ENCODE data around the gene RTP1.
A peak's percentile ranks its signal among the peaks of the same experiment; 100 is the strongest.

The RTP1 gene

GRCh38 chr3:187181454-187182170 lies 15.7 kb upstream of the RTP1 start:
- Histone ChIP-seq H3K4me1 (ENCODE audit: insufficient read depth, low read length) (peaks cover 45% of the 10 kb centered on the region), H3K9me3 (ENCODE audit: insufficient read depth, low read depth, low read length) (no peaks in the 10 kb centered on the region), H3K9ac (ENCODE audit: low read depth, low read length) (peak overlapping the region; percentile 37), H3K27me3 (ENCODE audit: insufficient read depth, low read length) (no peaks in the 10 kb centered on the region), H3K36me3 (ENCODE audit: insufficient read depth, low read depth, low read length) (no peaks in the 10 kb centered on the region), H3K27ac (ENCODE audit: low read length) (no peak overlapping the region), H3K4me3 (ENCODE audit: low read length) (no peak overlapping the region)

DNA sequence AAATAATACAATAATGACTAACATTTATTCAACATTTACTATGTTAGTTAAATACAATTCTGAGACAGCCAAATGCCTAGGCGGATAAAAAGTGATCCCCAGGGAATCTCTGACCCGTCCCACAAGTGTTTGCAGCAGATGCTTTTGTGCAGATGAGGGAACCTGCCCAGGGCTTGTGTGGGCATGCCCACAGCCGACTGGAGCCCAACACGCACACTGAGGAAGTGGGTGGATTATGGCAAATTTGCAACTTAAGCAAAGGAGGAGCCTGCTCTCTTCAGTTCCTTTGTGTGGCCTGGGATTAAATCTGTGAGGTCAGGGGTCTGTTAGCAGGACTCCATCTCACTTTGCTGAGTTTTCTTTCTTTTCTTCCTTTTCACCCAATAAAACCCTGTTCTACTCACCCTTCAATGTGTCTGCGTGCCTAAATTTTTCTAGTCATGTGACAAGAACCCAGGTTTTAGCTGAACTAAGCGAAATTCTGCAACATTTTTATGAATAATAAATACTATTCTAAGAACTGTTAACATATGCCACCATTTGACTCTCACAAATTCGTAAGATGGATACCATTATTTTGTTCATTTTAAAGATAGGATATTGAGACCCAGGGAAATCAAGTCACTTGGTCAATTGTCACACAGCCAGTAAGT lies 13.9 kb upstream of the RTP1 start:
- Histone ChIP-seq H3K27ac (ENCODE audit: low read length) (peak overlapping the region; percentile 71), H3K4me1 (ENCODE audit: insufficient read depth, low read length) (peaks cover 56% of the 10 kb centered on the region), H3K4me3 (ENCODE audit: low read length) (no peak overlapping the region), H3K36me3 (ENCODE audit: insufficient read depth, low read depth, low read length) (no peaks in the 10 kb centered on the region), H3K9me3 (ENCODE audit: insufficient read depth, low read depth, low read length) (no peaks in the 10 kb centered on the region), H3K27me3 (ENCODE audit: insufficient read depth, low read length) (no peaks in the 10 kb centered on the region), H3K9ac (ENCODE audit: low read depth, low read length) (peak overlapping the region; percentile 22; the same call in 1 of the 2 replicates)

DNA sequence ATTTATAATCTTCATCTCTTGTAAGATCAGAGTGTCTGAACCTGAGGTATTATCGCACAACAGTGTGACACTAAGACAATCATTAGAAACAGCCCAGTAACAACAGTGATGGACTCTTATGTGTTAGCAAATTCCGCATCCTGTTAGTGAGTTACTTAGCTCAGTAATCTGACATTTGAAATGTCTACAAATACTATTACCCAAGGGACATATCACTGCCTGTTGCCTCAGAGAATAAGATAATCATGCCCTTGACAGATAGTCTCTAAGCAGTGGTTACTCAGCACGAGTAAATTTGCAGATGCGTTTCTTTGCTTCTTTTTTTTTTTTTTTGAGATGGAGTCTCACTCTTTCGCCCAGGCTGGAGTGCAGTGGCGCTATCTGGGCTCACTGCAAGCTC lies 13.4 kb upstream of the RTP1 start:
- Histone ChIP-seq H3K9me3 (ENCODE audit: insufficient read depth, low read depth, low read length) (no peaks in the 10 kb centered on the region), H3K4me3 (ENCODE audit: low read length) (no peak overlapping the region), H3K27ac (ENCODE audit: low read length) (no peak overlapping the region), H3K9ac (ENCODE audit: low read depth, low read length) (peak overlapping the region; percentile 22; the same call in 1 of the 2 replicates), H3K36me3 (ENCODE audit: insufficient read depth, low read depth, low read length) (no peaks in the 10 kb centered on the region), H3K27me3 (ENCODE audit: insufficient read depth, low read length) (no peaks in the 10 kb centered on the region), H3K4me1 (ENCODE audit: insufficient read depth, low read length) (peaks cover 56% of the 10 kb centered on the region)

DNA sequence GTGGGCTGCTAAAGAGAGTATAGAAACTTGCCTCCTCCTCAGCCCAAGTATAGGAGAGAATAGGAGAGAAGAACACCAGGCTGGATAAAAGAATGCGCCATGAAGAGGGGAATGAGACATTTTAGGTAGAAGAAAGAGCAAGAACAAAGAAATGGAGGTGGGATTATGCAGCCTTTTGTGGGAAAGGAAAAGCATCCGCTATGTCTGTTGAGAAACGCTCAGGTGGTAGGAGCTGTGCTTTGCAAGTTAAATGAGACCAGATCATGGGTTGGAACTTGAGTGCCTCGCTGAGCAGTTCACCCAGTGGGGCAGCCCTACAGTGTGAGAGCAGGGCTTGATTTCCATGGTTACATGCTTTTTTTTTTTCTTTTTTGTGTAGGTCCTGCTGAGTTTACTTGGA lies 11.5 kb upstream of the RTP1 start:
- H3K27ac ChIP-seq (ENCODE audit: low read length) = no peak overlapping the region
- H3K36me3 ChIP-seq (ENCODE audit: insufficient read depth, low read depth, low read length) = no peaks in the 10 kb centered on the region
- H3K9me3 ChIP-seq (ENCODE audit: insufficient read depth, low read depth, low read length) = no peaks in the 10 kb centered on the region
- H3K9ac ChIP-seq (ENCODE audit: low read depth, low read length) = peak overlapping the region; percentile 66; the same call in 1 of the 2 replicates
- peaks cover 56% of the 10 kb centered on the region for H3K4me1 ChIP-seq (ENCODE audit: insufficient read depth, low read length)
- no peaks in the 10 kb centered on the region for H3K27me3 ChIP-seq (ENCODE audit: insufficient read depth, low read length)
- peak overlapping the region; percentile 34; the same call in 1 of the 2 replicates for H3K4me3 ChIP-seq (ENCODE audit: low read length)

- Histone ChIP-seq H3K4me3 (ENCODE audit: low read length) (peak overlapping the region; percentile 6; the same call in 1 of the 2 replicates), H3K9ac (ENCODE audit: low read depth, low read length) (peak overlapping the region; percentile 1; the same call in 1 of the 2 replicates), H3K4me1 (ENCODE audit: insufficient read depth, low read length) (peaks cover 53% of the 10 kb centered on the region), H3K9me3 (ENCODE audit: insufficient read depth, low read depth, low read length) (no peaks in the 10 kb centered on the region), H3K27me3 (ENCODE audit: insufficient read depth, low read length) (no peaks in the 10 kb centered on the region), H3K36me3 (ENCODE audit: insufficient read depth, low read depth, low read length) (no peaks in the 10 kb centered on the region), H3K27ac (ENCODE audit: low read length) (no peak overlapping the region)
Measured at GRCh38 chr3:187186375-187186774, 10.9 kb upstream of the RTP1 start.

DNA sequence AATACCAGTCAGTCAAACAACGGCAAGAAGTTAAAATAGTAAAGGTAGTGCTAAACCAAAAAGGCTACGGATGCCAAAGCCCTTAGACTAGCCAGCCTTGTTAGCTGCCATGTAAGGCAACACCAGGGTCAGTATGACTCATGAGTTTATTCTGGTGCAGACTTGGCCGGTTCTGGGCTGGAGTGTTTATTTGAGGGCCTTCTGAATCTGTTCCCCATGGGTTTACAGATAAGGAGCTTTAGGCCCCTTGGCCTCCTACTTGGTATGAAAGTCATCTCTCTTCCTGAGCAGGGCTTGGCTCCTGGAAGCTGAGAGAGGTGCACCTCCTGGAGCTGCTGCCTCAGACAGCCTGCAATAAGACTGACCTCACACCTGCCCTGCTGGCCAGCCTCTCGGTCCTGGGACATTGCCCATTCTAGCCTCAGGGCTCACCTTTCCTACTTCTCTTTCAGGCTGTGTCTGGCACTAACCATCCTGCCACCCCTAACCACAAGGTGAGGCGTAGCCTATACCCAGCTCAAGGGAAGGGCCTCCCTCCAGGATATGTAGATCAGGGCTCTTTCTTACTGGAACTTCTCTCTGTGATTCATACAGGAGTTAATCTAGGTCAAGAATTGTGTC lies 10.4 kb upstream of the RTP1 start:
- no peaks in the 10 kb centered on the region for H3K9me3 ChIP-seq (ENCODE audit: insufficient read depth, low read depth, low read length)
- no peaks in the 10 kb centered on the region for H3K27me3 ChIP-seq (ENCODE audit: insufficient read depth, low read length)
- no peaks in the 10 kb centered on the region for H3K36me3 ChIP-seq (ENCODE audit: insufficient read depth, low read depth, low read length)
- H3K9ac ChIP-seq (ENCODE audit: low read depth, low read length) = peak overlapping the region; percentile 1; the same call in 1 of the 2 replicates
- H3K4me1 ChIP-seq (ENCODE audit: insufficient read depth, low read length) = peaks cover 48% of the 10 kb centered on the region
- H3K27ac ChIP-seq (ENCODE audit: low read length) = no peak overlapping the region
- H3K4me3 ChIP-seq (ENCODE audit: low read length) = no peak overlapping the region

GRCh38 chr3:187188931-187189330 lies 8.4 kb upstream of the RTP1 start:
- no peaks in the 10 kb centered on the region for H3K9me3 ChIP-seq (ENCODE audit: insufficient read depth, low read depth, low read length)
- H3K27me3 ChIP-seq (ENCODE audit: insufficient read depth, low read length) = no peaks in the 10 kb centered on the region
- H3K36me3 ChIP-seq (ENCODE audit: insufficient read depth, low read depth, low read length) = no peaks in the 10 kb centered on the region
- no peak overlapping the region for H3K9ac ChIP-seq (ENCODE audit: low read depth, low read length)
- no peak overlapping the region for H3K4me3 ChIP-seq (ENCODE audit: low read length)
- peaks cover 28% of the 10 kb centered on the region for H3K4me1 ChIP-seq (ENCODE audit: insufficient read depth, low read length)
- H3K27ac ChIP-seq (ENCODE audit: low read length) = no peak overlapping the region

DNA sequence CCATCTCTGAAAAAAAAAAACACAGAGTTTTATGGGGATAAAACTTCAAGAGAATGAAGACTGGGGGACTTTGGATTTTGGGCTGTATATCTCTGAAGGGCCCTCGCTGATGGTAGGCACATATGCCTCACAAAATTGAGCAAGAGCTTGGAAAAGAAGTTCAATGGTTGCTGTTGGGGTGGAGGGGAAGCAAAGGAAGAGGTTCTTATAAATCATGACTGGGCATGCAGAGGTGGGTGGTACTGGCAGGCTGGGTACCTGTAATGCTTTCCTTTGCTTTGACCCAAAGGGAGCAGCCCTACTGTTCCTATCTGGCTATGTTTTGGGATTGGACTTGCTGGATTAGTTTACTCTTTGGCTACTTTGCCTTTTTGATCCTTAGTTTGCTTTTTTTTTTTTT lies 6.0 kb upstream of the RTP1 start:
- Histone ChIP-seq H3K4me1 (ENCODE audit: insufficient read depth, low read length) (peaks cover 14% of the 10 kb centered on the region), H3K9ac (ENCODE audit: low read depth, low read length) (no peak overlapping the region), H3K27ac (ENCODE audit: low read length) (no peak overlapping the region), H3K9me3 (ENCODE audit: insufficient read depth, low read depth, low read length) (no peaks in the 10 kb centered on the region), H3K36me3 (ENCODE audit: insufficient read depth, low read depth, low read length) (no peaks in the 10 kb centered on the region), H3K4me3 (ENCODE audit: low read length) (no peak overlapping the region), H3K27me3 (ENCODE audit: insufficient read depth, low read length) (no peaks in the 10 kb centered on the region)

DNA sequence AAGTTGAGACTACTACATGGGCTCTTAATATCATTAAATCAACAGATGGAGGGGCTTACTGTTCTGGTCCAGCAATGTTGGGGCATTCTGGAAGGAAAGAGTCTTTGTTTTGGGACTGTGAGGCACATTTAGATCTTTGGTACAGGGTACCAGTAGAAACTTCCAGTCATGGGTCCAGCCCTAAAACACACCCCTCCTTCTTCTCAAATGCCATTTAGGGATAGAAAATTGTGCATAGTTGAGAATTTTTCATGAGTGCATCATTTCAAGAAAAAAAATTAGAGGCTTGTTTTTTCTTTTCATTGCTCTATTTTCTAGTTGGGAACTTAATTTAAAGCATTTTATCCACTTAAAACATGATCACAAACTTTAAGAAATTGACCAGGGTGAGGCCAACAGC lies 4.1 kb upstream of the RTP1 start:
- no peaks in the 10 kb centered on the region for H3K9me3 ChIP-seq (ENCODE audit: insufficient read depth, low read depth, low read length)
- no peaks in the 10 kb centered on the region for H3K4me1 ChIP-seq (ENCODE audit: insufficient read depth, low read length)
- no peak overlapping the region for H3K4me3 ChIP-seq (ENCODE audit: low read length)
- H3K27me3 ChIP-seq (ENCODE audit: insufficient read depth, low read length) = no peaks in the 10 kb centered on the region
- no peaks in the 10 kb centered on the region for H3K36me3 ChIP-seq (ENCODE audit: insufficient read depth, low read depth, low read length)
- no peak overlapping the region for H3K27ac ChIP-seq (ENCODE audit: low read length)
- H3K9ac ChIP-seq (ENCODE audit: low read depth, low read length) = no peak overlapping the region

- no peaks in the 10 kb centered on the region for H3K27me3 ChIP-seq (ENCODE audit: insufficient read depth, low read length)
- no peak overlapping the region for H3K9ac ChIP-seq (ENCODE audit: low read depth, low read length)
- no peak overlapping the region for H3K4me3 ChIP-seq (ENCODE audit: low read length)
- H3K36me3 ChIP-seq (ENCODE audit: insufficient read depth, low read depth, low read length) = no peaks in the 10 kb centered on the region
- H3K9me3 ChIP-seq (ENCODE audit: insufficient read depth, low read depth, low read length) = no peaks in the 10 kb centered on the region
- H3K4me1 ChIP-seq (ENCODE audit: insufficient read depth, low read length) = no peaks in the 10 kb centered on the region
- H3K27ac ChIP-seq (ENCODE audit: low read length) = no peak overlapping the region
Measured at GRCh38 chr3:187196573-187197334, 532 bp upstream of the RTP1 start.

DNA sequence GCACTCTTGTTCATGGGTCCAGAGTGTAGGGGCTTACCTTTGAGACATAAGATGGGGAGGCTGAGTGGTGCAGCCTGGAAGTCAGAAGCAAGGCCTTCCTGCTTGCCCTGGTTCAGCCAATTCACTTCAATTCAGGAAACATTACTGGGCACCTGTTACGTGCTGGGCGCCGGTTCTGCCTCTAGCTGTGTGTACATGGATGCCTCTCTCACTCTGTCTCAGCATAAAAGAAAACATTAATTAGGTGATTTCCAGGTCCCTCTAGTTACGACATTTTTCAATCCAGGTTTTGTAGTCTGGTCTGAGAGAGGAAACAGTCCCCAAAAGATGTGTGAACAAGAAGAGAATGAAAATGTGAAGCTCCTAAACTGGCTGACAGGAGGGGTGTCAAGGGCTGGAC lies 1.2 kb downstream of the RTP1 start:
- Histone ChIP-seq H3K27ac (ENCODE audit: low read length) (no peak overlapping the region), H3K36me3 (ENCODE audit: insufficient read depth, low read depth, low read length) (no peaks in the 10 kb centered on the region), H3K9ac (ENCODE audit: low read depth, low read length) (no peak overlapping the region), H3K4me1 (ENCODE audit: insufficient read depth, low read length) (no peaks in the 10 kb centered on the region), H3K4me3 (ENCODE audit: low read length) (no peak overlapping the region), H3K9me3 (ENCODE audit: insufficient read depth, low read depth, low read length) (no peaks in the 10 kb centered on the region), H3K27me3 (ENCODE audit: insufficient read depth, low read length) (no peaks in the 10 kb centered on the region)
